K562 (cell line): ENCODE measurements around the gene PRDM16. TPM values are rescaled to one million over a fixed set of nuclear protein-coding genes. Genes with fewer than 3 reads are reported as not detected.
A peak's percentile ranks its signal among the peaks of the same experiment; 100 is the strongest.

ENCODE experiments used
- CHD2 ChIP-seq: IDR thresholded peaks from 2 replicates; pipeline ENCODE4 v1.6.1; 2011; ENCODE audit warnings: low read depth, low read length
- ELK3 ChIP-seq: fragments of 450-650 bp; formaldehyde crosslinking; IDR thresholded peaks from 2 replicates; pipeline ENCODE4 v1.4.0; 2020; ENCODE audit warnings: mild to moderate bottlenecking
- ETS2 ChIP-seq: IDR thresholded peaks from 2 replicates; pipeline ENCODE4 v1.6.1; 2016; ENCODE audit warnings: borderline replicate concordance, missing genetic modification characterization, mild to moderate bottlenecking, moderate library complexity, missing compliant biosample characterization; ENCODE audit not compliant: poor library complexity, severe bottlenecking
- NELFE ChIP-seq: IDR thresholded peaks from 2 replicates; pipeline ENCODE4 v1.6.1; 2011; ENCODE audit warnings: mild to moderate bottlenecking; ENCODE audit not compliant: insufficient read depth, insufficient read length
- USF2 ChIP-seq: sonication (generic); formaldehyde crosslinking; IDR thresholded peaks from 2 replicates; pipeline ENCODE4 v1.5.0; 2020; ENCODE audit warnings: missing genetic modification reagents
- ZBTB2 ChIP-seq: fragments of 450-650 bp; IDR thresholded peaks from 2 replicates; pipeline ENCODE4 v1.6.1; 2016; ENCODE audit warnings: antibody characterized with exemption
- ZBTB49 ChIP-seq: sonication (generic); formaldehyde crosslinking; IDR thresholded peaks from 2 replicates; pipeline ENCODE4 v1.8.0; 2022; ENCODE audit warnings: missing genetic modification reagents, mild to moderate bottlenecking, borderline replicate concordance
- ZNF311 ChIP-seq: fragments of 250-450 bp; sonication (Bioruptor Pico); IDR thresholded peaks from 2 replicates; pipeline ENCODE4 v1.4.0; 2020; ENCODE audit warnings: mild to moderate bottlenecking, moderate library complexity
- polyA plus RNA-seq, 8 experiments: library from polyadenylated mRNA; depleted of rRNA in 4 of 8; stranded (reverse) in 5 of 8; unstranded in 3 of 8; fragments of >200 nt; fragmentation: Nextera tagmentation in 2 of 8; fragmentation: Illumina TruSeq in 1 of 8; extraction: Ambion mirVana in 2 of 8; extraction: Trizol in 1 of 8; gene quantifications; 2 replicates each; pipeline versions ENCODE4 v1.2.1 to v1.2.3, GENCODE V29; 2011 to 2014; ENCODE audit warnings: inconsistent platforms in 1 of 8, missing spikeins in 1 of 8
- total RNA-seq, 7 experiments: library from RNA; depleted of rRNA in 6 of 7; stranded (reverse); fragments of >200 nt in 6 of 7; fragmentation: Illumina TruSeq in 2 of 7; extraction: Trizol in 2 of 7; gene quantifications; 2 replicates each; pipeline versions ENCODE4 v1.2.1 to v1.2.3, GENCODE V29; 2011 to 2021; ENCODE audit warnings: low replicate concordance in 1 of 7

Gene PRDM16
- total and polyA plus RNA-seq, 9 of the 15 experiments (the other 6 are each of a cell fraction or from before 2014, with no cell fraction given) = 0.10 to 0.27 TPM; not detected in 7

- TF ChIP-seq ETS2 (no peak), ZBTB2 (no peak), USF2 (peak; percentile 27), NELFE (no peak), CHD2 (no peak), ZNF311 (CRISPR knock-in tag) (no peak), ELK3 (no peak), ZBTB49 (CRISPR knock-in tag) (no peak)
Observed at GRCh38 chr1:3323021-3323795, 254.2 kb downstream of the PRDM16 start (continued).
